Activated CD8-positive, alpha-beta memory T cell treated with anti-CD3 and anti-CD28 coated beads, Interleukin-2, amount 50 U/mL, for 1 hour (primary cell): ENCODE data around the gene PRKCA.

Experiments used
- DNase-seq: peaks from one replicate; pipeline ENCODE4 v3.0.0-alpha.2; 2020; ENCODE audit errors: extremely low read depth

PRKCA gene

GRCh38 chr17:66654764-66655163 lies 352.4 kb downstream of the PRKCA start:
- no peak for DNase-seq

DNA sequence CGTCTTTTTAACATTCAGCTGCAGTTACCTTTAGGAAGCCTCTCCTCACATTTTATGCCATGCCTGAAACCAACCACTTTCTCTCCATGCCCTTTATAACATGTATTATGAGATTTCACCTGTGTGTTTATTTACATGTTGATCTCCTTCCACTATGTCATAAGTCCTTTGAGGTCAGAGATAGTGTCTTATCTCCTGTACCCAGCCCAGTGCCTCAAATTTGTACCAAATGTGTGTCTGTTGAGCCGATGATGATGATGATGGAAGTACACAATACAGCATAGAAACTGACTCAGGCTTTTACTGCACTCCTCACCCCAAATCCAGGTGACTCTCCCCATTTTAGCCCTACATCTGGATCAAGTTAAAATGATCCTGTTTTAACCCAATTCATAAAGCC lies 353.0 kb downstream of the PRKCA start:
- DNase-seq: no peak

DNA sequence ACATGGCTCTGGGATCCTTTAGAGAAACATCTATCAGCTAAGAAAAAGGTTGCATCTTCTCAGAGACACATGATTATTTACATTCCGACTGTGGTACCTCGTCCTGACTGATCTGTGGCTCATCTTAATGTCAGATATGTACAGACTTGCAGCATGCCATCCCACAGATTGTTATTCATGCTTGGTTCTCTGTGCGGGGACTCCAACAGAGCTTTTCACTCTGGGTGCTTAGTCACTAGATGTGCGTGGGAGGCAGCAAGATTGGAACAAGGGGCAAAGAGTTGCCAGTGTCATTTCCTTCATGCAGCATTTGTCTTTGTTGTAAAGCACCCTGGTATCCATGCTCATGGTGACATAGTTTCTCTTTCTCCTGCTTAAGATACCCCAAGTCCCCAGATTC lies 353.4 kb downstream of the PRKCA start:
- DNase-seq: no peak

DNA sequence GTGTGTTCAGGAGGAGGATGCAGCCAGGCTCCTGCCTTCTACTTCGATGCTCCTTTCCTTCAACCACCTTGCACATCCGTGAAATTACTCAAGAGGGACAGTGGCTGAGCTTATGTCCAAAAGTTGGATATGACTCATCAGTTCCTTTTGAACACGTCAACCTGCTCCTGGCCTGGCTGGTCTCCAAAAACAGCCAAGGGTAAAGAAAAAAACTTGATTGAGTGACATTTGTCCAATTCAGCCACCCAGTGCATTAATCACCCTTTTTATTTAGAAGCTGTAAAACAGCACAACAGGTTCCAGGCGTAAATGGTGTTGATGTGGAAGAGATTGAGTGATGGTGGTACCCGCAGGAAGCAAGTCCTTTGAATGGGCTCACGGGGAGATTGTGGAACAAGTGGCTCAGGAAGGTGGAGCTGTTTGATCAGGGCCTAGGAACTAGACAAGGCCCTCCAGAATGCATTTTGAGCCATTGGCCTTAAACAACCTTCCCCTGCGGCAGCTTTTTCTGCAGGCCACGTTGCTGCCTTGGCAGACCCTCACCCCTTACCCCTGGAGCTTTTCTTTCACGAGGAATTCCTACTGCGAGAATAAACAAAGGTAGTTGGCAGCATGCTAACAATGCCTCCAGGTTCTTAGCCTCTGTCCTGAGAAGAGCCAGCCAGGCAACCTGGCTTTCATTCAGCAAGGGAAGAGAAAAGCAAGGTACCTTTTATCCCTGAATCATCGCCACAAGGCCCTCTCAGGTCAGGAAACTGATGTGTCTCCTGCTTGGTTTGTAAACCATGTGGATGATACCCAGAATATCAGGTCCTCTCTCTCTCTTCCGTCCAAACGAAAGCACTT lies 359.2 kb downstream of the PRKCA start:
- DNase-seq: no peak

DNA sequence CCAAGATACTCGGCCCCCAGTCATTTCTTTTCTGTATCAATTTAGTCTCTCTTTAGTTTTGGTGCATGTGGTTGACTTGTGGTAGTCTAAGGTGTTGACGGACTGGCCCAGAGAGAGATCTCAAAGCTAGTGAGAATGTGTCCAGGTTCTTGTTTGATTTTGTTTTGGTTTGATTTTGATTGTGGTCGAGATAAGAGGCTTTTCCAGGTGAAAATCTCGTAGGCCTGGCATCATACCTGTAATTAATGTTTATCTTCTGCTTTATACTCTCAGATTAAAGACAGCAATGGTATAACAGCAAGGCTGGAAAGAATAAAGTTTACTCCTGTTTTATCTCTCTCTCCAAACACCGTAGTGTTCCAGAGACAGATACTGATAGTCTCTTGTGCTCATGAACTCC lies 360.1 kb downstream of the PRKCA start:
- no peak for DNase-seq

DNA sequence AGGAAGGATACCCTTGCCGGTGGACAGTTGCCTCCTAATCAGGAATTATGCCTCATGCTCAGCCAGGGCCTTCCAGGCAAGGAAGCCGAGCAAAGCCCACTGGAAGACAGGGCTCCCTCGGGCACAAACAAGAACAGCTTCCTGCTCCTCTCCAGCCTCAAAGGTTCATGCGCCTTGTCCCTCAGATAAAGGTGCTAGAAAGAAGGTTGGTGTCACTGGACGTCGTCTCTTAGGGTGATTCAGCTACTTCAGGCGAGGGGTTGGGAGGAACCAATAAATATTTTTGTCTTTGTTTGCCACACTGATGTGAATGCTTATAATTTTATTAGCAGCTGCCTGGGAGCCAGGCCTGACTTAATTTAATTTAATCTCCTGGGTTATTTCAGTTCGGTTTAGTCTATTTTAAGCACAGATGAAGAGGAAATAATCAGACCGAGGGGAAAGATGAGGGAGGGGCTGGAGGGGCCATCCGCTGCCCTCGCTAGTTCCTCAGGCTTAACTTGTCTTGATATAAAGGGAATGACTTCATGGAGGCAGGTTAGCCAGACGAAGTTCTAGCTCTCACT lies 360.7 kb downstream of the PRKCA start:
- DNase-seq: no peak

DNA sequence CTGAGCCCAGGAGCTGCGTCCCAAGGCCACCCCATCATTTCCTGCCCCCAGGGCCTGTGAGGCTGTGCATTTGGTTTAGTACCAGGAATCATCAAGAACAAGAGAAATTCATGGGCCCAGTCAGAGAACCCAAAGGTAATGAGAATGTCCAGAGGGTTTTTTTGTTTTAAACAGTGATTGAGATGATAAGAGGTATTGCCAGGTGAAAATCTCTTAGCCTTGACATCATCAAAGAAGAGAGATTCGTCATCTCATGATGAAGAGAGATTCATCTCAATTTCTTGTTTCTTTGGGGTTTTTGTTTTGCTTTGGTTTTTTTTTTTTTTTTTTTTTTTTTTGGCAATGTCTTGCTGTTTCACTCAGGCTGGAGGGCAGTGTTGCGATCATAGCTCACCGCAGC lies 361.9 kb downstream of the PRKCA start:
- DNase-seq: no peak

DNA sequence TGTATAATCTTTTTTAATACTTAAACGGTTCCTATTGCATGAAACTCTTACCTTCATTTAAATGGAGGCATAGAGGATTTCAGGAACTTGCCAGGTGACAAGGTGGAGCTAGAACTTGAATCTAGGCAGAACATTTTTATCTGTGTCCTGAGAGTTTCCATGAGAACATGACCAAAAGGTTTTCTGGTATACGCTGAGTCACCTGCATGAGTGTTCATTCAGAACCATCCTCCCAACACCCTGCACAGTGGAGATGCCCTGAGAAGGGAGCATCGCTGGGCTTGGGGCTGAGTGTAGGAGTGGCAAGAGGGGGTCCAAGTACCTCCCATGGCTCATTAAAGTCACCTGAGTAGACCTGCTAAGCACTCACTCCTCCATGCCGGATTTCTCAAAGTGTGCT lies 362.8 kb downstream of the PRKCA start:
- no peak for DNase-seq

- DNase-seq: no peak
Observed at GRCh38 chr17:66667090-66667489, 364.7 kb downstream of the PRKCA start.

DNA sequence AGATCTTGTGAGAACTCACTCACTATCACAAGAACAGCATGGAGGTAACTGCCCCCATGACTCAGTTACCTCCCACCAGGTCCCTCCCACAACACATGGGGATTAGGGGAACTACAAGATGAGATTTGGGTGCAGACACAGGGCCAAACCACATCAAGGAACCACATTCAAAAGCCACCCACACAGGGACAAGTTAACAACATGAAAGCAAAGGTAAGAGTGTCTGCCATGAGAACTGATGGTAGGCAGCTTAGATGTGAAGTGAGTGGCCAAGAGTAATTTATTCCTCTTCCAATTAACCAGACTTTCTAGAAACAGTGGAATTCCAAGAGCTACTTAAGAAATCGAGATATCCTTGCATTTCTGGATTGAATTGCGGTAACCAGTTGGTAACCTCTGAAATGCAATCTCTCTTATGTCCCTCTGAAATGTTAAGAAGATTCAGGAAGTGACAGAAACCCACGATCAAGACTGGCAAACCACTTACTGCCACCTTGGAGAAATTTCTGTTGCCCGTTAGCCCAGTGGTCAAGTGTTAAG lies 365.1 kb downstream of the PRKCA start:
- DNase-seq: peak; percentile 25

GRCh38 chr17:66670206-66670605 lies 367.8 kb downstream of the PRKCA start:
- DNase-seq: no peak

DNA sequence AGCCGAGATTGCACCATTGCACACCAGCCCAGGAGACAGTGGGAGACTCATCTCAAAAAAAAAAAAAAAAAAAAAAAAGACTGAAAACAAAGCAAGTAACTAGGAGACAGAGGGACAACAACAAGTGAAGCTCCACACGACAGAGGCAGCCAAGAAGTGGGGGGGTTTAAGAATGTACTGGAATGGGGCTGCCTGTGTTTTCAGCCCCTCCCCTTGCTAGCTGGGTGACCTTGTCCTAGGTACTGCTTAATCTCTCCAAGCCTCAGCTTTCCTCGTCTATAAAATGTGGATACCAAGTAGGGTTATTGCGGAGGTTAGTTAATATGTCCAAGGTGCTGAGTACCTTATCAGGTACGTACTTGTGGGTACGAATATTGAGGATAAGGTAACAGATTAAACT lies 368.7 kb downstream of the PRKCA start:
- DNase-seq: no peak

GRCh38 chr17:66673668-66674276 lies 371.4 kb downstream of the PRKCA start:
- peak; percentile 13 for DNase-seq

DNA sequence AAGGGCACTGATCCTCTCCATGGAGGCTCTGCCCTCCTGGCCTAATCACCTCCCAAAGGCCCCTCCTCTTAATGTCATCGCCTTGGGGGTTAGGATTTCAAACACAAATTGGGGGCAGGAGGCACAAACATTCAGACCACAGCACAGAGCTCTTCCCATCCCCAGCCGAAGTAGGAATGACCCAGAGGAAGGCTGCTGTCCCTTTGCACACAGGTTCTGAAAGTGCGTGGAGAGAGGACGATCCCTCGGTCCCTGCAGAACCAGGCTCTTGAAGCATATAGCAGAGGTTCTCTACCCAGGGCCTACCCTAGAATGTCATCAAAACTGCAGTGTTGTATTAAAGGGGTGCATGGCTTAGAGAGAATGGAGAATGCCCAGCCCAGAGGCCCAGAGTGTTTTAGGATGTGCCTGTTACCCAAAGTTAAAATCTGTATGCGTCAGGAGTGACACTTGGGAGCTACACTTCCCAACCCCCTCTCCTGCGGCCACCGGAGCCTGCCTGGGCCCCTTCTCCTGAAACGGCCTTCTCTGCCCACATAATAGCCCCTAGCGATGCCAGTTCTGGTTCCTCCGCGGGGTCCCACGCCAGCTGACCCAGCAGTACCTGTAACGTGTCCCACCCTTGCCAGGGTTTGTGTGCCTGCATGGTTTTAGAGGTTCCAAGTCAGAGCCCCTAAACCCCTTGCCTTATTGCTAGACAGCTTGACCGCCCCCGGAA lies 373.0 kb downstream of the PRKCA start:
- DNase-seq: no peak

DNA sequence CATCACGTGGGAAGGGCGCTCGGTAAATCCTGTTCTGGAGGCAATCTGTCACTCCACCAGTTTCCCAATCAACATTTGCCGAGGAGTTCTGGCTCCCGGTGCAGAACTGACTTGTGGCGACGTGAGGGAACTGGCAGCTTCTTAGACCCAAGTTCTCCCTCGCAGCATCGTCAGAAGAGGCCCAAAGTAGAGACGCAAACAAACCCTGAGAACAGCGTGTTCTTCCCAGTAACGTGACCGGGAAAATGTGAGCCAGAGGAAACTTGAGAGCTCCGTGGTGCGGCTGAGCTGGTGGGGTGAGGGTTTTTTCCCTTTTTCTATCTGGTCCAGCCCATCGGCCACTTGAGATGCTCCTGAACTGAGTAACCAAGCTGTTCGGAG lies 373.6 kb downstream of the PRKCA start:
- no peak for DNase-seq

- no peak for DNase-seq
Observed at GRCh38 chr17:66676421-66676820, 374.0 kb downstream of the PRKCA start.

GRCh38 chr17:66677201-66677981 lies 375.0 kb downstream of the PRKCA start:
- no peak for DNase-seq

DNA sequence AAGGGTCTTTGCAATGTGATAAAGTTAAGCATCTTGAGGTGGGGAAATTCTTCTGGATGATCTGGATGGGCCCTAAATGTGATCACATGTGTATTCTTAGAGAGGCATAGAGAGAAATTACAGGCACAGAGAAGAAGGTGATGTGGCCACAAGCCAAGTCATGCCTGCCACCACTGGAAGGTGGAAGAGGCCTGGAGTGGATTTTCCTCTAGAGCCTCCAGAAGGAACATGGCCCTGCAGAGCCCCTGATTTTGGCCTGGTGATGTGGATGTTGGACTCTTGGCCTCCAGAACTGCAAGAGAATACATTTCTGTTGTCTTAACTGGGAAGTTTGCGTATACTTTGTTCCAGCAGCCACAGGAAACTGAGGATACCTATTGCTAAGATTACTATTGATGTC lies 375.6 kb downstream of the PRKCA start:
- DNase-seq: no peak

DNA sequence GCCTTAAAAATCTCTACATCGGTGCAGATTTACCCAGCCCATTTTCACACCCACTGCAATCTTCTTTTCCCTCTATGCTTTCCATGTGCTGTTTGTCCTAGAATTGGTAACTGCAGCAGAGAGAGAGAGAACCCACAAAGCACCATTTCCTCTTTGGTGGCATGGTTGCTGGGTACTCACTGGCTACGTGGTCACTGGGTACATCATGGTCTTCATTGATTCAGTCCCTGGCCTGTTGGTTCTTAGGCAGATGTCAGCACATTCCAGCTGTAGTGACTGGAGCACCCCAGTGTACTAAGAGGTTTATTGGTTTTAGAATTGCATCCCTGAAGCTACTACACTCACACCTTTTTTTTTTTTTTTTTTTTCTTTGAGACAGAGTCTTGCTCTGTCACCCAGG lies 376.4 kb downstream of the PRKCA start:
- DNase-seq: no peak

DNA sequence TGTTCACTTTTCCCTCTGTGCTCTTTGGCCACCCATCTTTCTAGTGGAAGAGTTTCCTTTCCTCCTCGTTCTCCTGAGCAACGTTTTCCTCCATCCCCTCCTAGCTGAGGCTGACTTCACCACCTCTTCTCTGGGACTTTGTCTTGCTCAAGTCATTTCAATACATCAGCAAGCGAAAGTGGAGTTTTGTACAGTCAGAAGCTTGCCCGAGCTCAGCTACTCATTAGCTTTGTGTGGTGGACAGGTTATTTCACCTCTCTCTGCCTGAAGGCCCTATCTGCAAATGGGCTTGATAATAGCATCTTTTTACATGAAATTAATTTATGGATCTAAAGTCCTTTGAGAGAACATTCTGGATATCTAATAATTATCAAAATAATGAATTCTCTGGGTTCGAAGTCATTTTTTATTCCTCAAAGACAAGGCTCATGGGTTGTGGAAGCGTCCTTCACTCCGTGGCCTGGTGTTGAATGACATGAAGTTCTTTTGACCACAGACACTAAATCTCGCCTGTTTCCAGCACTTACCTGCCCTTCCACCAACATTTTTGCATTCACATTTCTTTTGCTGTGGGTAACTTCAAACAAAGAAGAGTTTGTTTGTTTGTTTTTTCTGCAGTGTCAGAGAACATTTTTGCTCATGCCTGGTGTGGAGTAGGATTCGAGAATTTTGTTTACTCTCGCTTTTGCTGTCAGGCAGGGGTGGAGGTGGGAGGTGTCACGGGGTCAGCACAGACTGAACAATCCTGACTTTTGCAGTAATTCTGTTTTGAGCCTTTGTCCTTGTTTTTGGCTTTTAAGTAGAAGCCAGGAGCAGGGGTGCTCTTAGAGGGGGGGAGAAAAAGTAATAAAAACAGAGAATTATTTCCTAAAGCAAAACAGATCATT lies 377.5 kb downstream of the PRKCA start:
- DNase-seq: no peak

- DNase-seq: no peak
Observed at GRCh38 chr17:66682283-66682682, 379.9 kb downstream of the PRKCA start.
